Sciatic nerve (tissue), 2 donors: ENCODE results near the gene TNS1. TPM values are rescaled to one million over a fixed set of nuclear protein-coding genes. Genes with fewer than 3 reads are reported as not detected.

Experiments used
- ATAC-seq: fragments of 200-7000 bp; cut with Tn5 transposase; one replicate; pipeline ENCODE4 v1.9.1; 2020; ENCODE audit warnings: mild to moderate bottlenecking, moderate library complexity
- DNase-seq: peaks from one replicate; pipeline ENCODE4 v3.0.0-alpha.2; 2020; ENCODE audit warnings: low spot score
- intact Hi-C: fragments of 100-400 bp; cut with DNase I; formaldehyde crosslinking; loops from one replicate; pipeline ENCODE4 v1.14.2; 2022
- total RNA-seq: library from RNA; stranded (reverse); fragmentation: NEBNext Ultra II Directional; extraction: Animal tissue kit (Norgen Biotek cat#: 25700); gene quantifications from one replicate; pipeline ENCODE4 v1.2.1, GENCODE V29; 2021
- donor health status: DM: no; HTN: no; CAD: no.
- donor health status: DM: no; HTN: no; CAD: no.

Gene TNS1
- total RNA-seq, 1 donor from 2014 or later: 703 TPM

DNA sequence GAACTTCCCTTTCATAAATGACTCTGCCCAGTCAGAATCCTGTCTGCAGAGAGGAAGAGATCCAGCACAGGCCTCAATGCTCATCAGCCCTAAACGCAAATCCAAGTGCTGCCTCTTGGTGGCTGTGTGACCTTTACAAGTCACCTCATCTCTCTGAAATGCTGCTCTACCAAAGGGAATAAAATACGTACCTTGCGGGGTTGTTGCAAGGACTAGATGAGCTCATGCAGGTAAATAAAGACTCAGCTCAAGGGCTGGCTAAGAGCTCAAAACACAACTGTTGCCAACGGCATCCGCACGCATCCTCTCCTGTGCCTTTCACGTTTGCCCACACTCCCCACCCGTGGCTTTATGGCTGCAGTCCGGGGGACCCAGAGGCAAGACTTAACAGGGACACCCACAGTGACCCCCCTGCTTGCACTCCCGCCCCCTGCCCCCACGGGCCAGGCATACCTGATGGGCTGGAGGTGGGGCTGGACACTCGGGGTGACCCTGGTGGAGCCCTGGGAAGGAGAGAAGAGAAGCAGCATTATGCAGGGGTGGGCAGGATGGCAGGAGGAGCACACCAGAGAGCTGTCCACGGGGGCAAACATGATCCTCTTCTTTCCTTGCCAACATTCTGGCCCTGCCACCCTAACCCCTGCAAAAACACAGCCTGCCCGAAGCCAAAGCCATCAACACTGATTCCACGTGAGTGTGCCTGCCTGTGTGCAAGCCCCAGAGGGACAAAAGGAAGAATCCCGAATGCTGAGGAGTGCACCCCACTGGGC is 102.6 kb downstream of the TNS1 start:
- ATAC-seq (no peak), DNase-seq (no peak)
- intact Hi-C loops: no loop called here

- ATAC-seq: no peak
- intact Hi-C loops: no loop called here
- peak; percentile 81 for DNase-seq
Observed at GRCh38 chr2:217899231-217900009, 103.4 kb downstream of the TNS1 start.

- ATAC-seq: peak; percentile 3
- intact Hi-C loops: no loop called here
Observed at GRCh38 chr2:217897816-217898806, 104.7 kb downstream of the TNS1 start.

GRCh38 chr2:217897091-217897715 is 105.6 kb downstream of the TNS1 start:
- ATAC-seq (no peak), DNase-seq (no peak)
- intact Hi-C loops: no loop called here

More at GRCh38 chr2:217897816-217898806, 104.7 kb downstream of the TNS1 start:
- no peak for DNase-seq

GRCh38 chr2:217895070-217895635 is 107.6 kb downstream of the TNS1 start:
- ATAC-seq (no peak), DNase-seq (no peak)
- intact Hi-C loops: no loop called here

GRCh38 chr2:217893440-217893839 is 109.4 kb downstream of the TNS1 start:
- no peak for ATAC-seq
- intact Hi-C loops: loop anchor here (5.0 kb wide), 1 partner anchor 94 kb away; no protein-coding TSS in a partner anchor
- DNase-seq: no peak

GRCh38 chr2:217892560-217892959 is 110.2 kb downstream of the TNS1 start:
- DNase-seq (no peak), ATAC-seq (no peak)
- intact Hi-C loops: loop anchor here (5.0 kb wide), 1 partner anchor 95 kb away; no protein-coding TSS in a partner anchor

DNA sequence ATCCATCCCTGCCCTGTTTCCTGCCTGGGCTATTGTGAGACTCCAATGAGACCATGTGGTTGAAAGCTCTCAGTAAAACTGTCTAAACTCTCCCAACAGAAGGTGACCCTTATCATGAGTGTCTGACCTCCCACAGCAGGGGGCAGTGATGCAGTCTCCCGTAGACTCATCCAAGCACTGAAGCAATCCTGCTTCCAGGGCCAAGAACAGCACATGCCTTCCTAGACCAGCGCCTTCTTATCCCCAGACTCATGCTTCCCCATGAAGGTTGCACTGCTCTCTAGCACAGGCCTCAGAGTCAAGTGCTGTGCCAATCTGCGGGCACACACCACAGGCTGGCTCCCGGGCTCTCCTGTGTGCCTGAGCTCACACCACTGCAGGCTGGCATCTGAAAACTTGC is 112.3 kb downstream of the TNS1 start:
- DNase-seq: no peak
- intact Hi-C loops: loop anchor here (5.0 kb wide), 1 partner anchor 97 kb away; no protein-coding TSS in a partner anchor

GRCh38 chr2:217889656-217890055 is 113.1 kb downstream of the TNS1 start:
- intact Hi-C loops: loop anchor here (5.0 kb wide), 2 partner anchors 98 to 102 kb away; no protein-coding TSS in a partner anchor
- ATAC-seq (no peak), DNase-seq (no peak)

More for the DNA sequence above, 112.3 kb downstream of the TNS1 start:
- peak; percentile 87 for ATAC-seq

DNA sequence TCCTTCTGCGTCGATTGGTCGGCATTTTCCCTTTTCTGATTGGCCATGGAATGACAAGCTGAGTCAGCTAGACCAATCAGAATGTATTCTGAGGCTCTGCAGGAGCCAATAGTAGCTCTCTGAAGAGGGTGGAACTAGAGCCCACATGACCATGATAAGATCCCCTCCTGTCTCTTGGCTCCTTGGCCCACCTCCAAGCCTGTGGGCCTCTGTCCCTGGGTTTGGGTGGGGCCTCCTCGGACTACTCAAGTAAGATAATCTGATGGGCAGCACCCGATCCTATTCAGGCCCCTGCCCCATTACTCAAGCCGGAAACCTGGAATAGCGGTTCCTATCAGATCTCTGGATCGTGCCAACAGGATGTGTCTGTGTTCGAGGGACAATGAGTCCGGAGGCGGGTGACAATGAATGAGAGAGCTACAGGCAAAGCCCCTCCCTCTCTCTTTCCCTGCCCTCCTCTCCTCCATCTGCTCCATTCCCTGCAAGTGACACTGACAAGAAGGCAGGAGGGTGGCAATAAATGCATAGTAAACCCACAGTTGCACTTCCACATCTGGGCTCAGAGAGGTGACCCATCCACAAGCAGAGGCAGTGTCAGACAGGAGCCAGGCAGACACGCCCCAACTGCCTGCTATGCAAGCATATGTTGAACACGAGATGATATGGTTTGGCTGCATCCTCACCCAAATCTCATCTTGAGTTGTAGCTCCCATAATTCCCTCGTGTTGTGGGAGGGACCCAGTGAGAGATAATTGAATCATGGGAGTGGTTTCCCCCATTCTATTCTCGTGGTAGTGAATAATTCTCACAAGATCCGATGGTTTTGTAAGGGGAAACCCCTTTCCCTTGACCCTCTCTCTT is 114.7 kb downstream of the TNS1 start:
- intact Hi-C loops: loop anchor here (2.0 to 5.0 kb wide), 3 partner anchors 37 to 101 kb away; no protein-coding TSS in a partner anchor
- ATAC-seq: peak; percentile 25
- no peak for DNase-seq

DNA sequence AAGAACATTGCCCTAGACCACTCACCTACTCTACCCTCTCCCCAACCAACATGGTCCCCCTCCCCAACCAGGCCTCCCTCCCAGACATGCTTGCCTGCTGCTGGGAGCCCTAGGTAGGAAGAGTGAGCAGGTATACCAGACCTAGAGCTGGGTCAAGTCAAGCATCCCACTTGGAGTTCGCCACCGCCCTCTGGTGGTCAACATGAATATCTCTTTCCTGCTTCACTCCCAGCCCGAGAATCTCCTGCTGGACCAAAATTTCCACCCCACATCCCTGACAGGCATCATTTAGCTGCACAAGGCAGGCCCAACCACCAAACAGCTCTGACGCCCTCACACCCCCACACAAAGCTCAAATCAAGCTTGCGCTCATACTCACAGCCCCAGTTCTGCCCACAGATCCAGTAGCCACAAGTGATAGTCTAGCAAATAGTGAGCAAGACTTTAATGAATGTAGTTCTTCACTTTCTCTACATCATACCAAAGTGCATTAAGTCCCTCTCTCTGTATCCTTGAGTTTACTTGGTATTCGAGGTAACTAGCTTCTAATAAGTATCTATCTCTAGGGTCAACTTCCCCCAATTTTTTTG is 116.0 kb downstream of the TNS1 start:
- peak; percentile 24 for ATAC-seq
- intact Hi-C loops: loop anchor here (2.0 to 5.0 kb wide), 3 partner anchors 36 to 100 kb away; no protein-coding TSS in a partner anchor
- DNase-seq: peak; percentile 88

DNA sequence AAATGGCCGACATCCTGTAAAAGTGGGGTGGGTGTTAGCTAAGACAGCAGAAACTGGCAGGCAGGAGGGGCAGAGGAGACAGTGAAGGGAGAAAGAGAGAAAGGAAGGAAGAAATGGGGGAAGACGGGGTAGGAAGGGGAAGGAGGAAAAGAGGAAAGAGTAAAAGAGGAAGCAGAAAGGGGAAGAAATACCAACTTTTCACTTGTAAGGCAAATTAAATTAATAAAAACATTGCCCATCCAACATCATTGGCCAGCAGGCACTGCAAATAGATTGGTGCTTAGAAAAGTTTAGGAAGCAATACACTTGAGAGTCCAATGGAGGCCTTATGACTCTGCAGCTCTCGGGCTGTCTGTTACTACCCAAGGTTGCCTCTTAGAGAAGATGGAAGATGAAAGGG is 116.7 kb downstream of the TNS1 start:
- DNase-seq: no peak
- no peak for ATAC-seq
- intact Hi-C loops: loop anchor here (2.0 to 5.0 kb wide), 3 partner anchors 35 to 99 kb away; no protein-coding TSS in a partner anchor

GRCh38 chr2:217884985-217885384 is 117.8 kb downstream of the TNS1 start:
- intact Hi-C loops: loop anchor here (5.0 kb wide), 1 partner anchor 98 kb away; no protein-coding TSS in a partner anchor
- DNase-seq: no peak
- no peak for ATAC-seq

- no peak for DNase-seq
- ATAC-seq: peak; percentile 70
- intact Hi-C loops: no loop called here
Observed at GRCh38 chr2:217880891-217881290, 121.9 kb downstream of the TNS1 start.

DNA sequence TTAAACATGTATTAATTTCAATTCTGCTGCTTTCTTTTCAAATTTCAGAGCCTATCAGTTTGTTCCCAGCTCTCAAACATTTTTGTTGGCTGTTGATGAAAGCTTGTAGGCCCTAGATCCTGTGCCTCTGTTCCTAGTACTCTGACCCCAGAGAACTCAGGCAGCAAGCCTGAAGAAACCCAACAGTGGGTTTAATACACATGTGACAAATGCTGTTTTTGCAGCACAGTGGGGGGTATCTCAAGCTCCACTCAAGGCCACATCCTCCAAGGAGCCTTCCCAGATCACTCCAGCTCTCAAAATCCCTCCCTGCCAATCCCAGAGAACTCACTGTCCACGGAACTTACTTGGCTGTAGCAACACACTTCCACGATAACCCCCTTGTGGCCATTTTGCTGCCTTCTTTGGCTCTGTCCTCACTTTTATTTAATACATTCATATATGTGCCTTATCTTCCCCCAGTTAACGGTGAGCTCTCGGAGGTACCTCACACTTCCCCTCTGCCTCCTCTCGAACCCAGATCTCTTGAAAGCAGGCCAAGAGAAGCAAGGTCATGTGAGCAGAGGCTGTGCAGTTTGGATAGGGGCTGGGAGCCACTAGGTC is 122.4 kb downstream of the TNS1 start:
- intact Hi-C loops: no loop called here
- DNase-seq (no peak), ATAC-seq (peak; percentile 53)
